Type B pancreatic cell (in vitro differentiated cells): ENCODE measurements around the gene RAD51B. TPM values are rescaled to one million over a fixed set of nuclear protein-coding genes. Genes with fewer than 3 reads are reported as not detected.
A peak's percentile ranks its signal among the peaks of the same experiment; 100 is the strongest.
"Not testable (repeated sequence)": the region's sequence is repeated elsewhere in the genome, so short reads cannot be mapped to it uniquely, and the experiment has no call there.

Experiments
- DNase-seq: peaks from one replicate; pipeline ENCODE4 v3.0.0; 2021; ENCODE audit warnings: mixed read lengths; ENCODE audit not compliant: unreplicated experiment; ENCODE audit errors: extremely low spot score
- H3K27ac Mint-ChIP-seq: 2 replicates; pipeline ENCODE4 v1.8.0; 2021; ENCODE audit warnings: mild to moderate bottlenecking, mixed read lengths
- H3K27me3 Mint-ChIP-seq: 2 replicates; pipeline ENCODE4 v1.8.0; 2021; ENCODE audit warnings: mixed read lengths
- H3K36me3 Mint-ChIP-seq: 2 replicates; pipeline ENCODE4 v1.8.0; 2021; ENCODE audit warnings: mixed read lengths
- H3K4me1 Mint-ChIP-seq: one replicate; pipeline ENCODE4 v1.8.0; 2021; ENCODE audit warnings: mixed read lengths; ENCODE audit not compliant: unreplicated experiment
- H3K4me3 Mint-ChIP-seq: 2 replicates; pipeline ENCODE4 v1.8.0; 2021; ENCODE audit warnings: mild to moderate bottlenecking, mixed read lengths
- H3K9me3 Mint-ChIP-seq: 2 replicates; pipeline ENCODE4 v1.8.0; 2021; ENCODE audit warnings: mixed read lengths
- total RNA-seq: library from RNA; stranded (reverse); gene quantifications from 2 replicates; pipeline ENCODE4 v1.2.1, GENCODE V29; 2021; ENCODE audit warnings: low replicate concordance
- TF ChIP-seq, protein P1 (sequence below): fragments of 200-600 bp; sonication (generic); conservative IDR thresholded peaks from 2 replicates; pipeline ENCODE4 v1.5.0; 2021; ENCODE audit warnings: antibody characterized with exemption, mild to moderate bottlenecking

RAD51B gene
- total RNA-seq, 1 donor from 2014 or later, result 27.3 TPM

GRCh38 chr14:68658029-68658509, 838.5 kb downstream of the RAD51B start:
- peaks cover 53% of the 10 kb centered on the region for H3K4me1 Mint-ChIP-seq
- H3K36me3 Mint-ChIP-seq, result peaks cover 9% of the 10 kb centered on the region
- no peak for DNase-seq
- TF ChIP-seq, protein P1, sequence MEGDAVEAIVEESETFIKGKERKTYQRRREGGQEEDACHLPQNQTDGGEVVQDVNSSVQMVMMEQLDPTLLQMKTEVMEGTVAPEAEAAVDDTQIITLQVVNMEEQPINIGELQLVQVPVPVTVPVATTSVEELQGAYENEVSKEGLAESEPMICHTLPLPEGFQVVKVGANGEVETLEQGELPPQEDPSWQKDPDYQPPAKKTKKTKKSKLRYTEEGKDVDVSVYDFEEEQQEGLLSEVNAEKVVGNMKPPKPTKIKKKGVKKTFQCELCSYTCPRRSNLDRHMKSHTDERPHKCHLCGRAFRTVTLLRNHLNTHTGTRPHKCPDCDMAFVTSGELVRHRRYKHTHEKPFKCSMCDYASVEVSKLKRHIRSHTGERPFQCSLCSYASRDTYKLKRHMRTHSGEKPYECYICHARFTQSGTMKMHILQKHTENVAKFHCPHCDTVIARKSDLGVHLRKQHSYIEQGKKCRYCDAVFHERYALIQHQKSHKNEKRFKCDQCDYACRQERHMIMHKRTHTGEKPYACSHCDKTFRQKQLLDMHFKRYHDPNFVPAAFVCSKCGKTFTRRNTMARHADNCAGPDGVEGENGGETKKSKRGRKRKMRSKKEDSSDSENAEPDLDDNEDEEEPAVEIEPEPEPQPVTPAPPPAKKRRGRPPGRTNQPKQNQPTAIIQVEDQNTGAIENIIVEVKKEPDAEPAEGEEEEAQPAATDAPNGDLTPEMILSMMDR, result no peak
- no peaks in the 10 kb centered on the region for H3K27me3 Mint-ChIP-seq
- peak overlapping the region; percentile 52 for H3K27ac Mint-ChIP-seq
- no peak overlapping the region for H3K4me3 Mint-ChIP-seq
- H3K9me3 Mint-ChIP-seq, result peaks cover 8% of the 10 kb centered on the region

DNA sequence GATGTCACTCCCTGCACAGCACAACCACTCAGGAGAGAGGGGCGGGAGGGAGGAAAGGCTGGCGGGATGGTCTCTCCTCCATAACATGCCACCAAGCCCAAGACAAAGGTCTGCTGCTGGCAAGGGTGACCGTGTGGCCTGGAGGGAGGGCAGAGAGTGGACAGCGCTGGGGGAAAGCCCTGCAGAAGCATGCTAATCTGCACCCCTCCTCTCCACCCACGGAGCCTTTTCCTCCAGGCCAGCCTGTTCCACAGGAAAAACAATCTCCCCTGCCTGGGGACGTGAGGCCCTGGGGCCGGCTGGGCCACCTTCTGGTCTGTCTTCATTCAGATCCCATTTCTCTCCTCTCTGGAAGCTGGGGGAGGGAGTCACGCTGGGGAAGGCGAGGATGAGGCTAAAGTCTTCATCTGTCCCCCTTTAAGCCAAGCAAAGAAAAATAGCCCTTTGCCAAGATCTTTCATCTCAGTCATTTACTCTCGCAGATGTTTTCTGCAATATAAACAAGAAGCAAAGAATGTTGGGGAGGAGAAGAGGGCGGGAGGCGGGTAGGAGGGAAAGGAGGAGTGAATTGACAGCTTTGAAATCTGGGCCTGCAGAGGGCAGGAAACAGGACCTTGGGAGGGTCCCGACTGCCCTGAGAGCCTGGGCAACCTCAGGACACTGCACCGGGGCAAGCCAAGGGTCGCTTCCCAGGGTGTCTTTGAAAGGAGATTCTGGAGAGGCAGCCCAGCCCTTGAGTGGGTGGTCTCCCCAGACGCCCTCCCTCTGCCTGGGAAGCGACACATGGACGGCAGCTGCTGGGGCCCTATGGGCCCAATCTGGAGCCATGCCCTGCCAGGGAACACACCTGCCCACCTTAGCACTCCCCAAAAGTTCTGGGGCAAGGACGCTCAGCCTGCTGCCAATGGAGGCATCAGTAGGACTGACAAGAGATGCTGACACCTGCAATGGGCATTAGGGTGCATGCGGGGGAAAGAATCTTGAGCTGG, 839.7 kb downstream of the RAD51B start:
- peak overlapping the region; percentile 84 for H3K27ac Mint-ChIP-seq
- no peak for DNase-seq
- no peaks in the 10 kb centered on the region for H3K27me3 Mint-ChIP-seq
- TF ChIP-seq, protein P1, result peak; percentile 18
- peak overlapping the region; percentile 71 for H3K4me3 Mint-ChIP-seq
- peaks cover 8% of the 10 kb centered on the region for H3K9me3 Mint-ChIP-seq
- H3K4me1 Mint-ChIP-seq, result peaks cover 54% of the 10 kb centered on the region
- H3K36me3 Mint-ChIP-seq, result peaks cover 9% of the 10 kb centered on the region

DNA sequence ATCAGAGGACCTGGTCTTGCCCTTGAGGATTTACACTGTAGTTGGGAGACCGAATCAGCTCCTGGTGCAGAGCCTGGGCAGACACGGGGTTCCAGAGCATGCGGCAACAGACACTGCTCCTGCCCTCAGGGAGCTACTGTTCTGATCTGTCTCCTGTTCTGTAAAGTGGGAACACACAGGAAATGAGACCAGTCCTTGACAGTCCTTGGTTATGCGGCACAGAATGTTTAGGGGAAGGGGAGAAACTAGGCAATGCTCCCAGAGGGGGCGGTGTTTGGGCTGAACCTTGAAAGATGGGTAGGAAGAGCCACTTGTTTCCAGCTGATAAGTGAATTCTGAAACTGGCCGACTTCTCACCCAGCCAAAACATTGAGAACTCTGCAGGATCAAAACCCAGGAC, 840.9 kb downstream of the RAD51B start:
- H3K27ac Mint-ChIP-seq, result peak overlapping the region; percentile 84
- peaks cover 59% of the 10 kb centered on the region for H3K4me1 Mint-ChIP-seq
- no peaks in the 10 kb centered on the region for H3K27me3 Mint-ChIP-seq

DNA sequence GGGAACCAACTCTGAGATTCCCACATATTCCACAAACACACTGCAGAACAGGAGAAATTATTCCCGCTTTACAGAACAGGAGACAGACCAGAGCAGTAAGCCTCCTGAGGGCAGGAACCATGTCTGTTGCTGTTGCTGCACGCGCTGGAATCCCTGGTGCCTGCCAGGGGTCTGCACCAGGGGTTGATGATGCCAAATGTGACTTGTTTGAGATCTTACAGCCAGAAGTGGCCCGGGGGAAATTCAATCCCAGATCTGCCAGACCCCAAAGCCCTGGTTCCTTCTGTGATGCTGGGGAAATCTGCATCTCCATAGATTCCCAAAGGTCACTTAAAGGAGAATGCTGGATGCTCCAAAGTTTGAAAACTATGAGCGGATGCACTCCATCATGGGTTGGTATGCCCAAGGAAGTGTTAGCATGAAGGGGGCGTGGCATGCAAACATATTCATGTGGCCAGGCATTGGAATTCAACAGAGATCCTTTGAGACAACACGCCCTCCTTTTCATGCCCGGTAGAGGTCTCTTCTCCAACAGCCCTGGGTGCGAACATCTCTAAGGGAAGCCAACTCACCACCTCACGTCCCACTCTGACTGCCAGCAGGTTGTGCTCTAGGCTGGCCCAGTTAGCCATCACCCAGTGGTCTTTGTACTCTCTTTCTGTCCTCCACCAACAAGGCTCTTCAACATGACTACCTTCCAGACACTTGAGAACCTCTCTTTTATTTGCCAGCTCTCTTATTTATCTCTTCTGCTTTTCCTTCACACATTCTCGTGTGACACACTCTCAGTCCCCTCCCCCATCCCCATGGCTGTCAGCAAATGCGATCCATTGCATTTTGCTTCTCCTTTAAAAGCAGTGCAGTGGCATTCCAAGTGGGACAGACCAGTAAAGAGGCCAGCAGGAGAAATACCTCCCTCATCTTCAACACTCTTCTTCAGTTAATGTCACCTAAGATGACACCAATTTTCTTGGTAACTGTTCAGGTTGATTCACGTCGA, 841.9 kb downstream of the RAD51B start:
- Mint-ChIP-seq H3K4me1 (peaks cover 64% of the 10 kb centered on the region), H3K27ac (peak overlapping the region; percentile 46), H3K36me3 (peaks cover 14% of the 10 kb centered on the region), H3K9me3 (peaks cover 8% of the 10 kb centered on the region), H3K4me3 (peak overlapping the region; percentile 44), H3K27me3 (no peaks in the 10 kb centered on the region)
- no peak for DNase-seq
- TF ChIP-seq, protein P1, result no peak

More for the DNA sequence above, 840.9 kb downstream of the RAD51B start:
- Mint-ChIP-seq H3K4me3 (no peak overlapping the region), H3K9me3 (peaks cover 8% of the 10 kb centered on the region), H3K36me3 (peaks cover 14% of the 10 kb centered on the region)
- no peak for DNase-seq
- TF ChIP-seq, protein P1, result no peak

DNA sequence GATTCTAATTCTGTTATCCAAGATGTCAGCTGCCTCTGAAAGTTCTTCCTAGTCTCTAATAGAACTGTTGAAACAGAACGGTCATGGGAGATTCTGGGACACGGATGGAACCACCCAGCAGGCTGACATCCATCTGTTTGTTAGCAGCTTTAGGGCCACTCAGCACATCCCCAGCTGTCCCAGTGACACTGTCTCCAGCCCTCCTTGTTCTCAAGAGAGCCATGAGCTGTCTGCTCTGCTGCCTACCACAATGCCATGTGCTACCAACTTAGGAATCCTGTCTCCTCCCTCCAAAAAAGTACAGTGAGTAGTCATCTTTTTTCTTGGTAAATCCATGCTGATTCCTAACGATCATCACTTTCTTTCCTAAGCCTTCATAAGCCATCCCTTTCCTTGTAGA, 842.8 kb downstream of the RAD51B start:
- Mint-ChIP-seq H3K4me3 (no peak overlapping the region), H3K4me1 (peaks cover 71% of the 10 kb centered on the region), H3K36me3 (peaks cover 17% of the 10 kb centered on the region), H3K27me3 (no peaks in the 10 kb centered on the region), H3K9me3 (peaks cover 14% of the 10 kb centered on the region), H3K27ac (peak overlapping the region; percentile 46)
- DNase-seq, result no peak
- TF ChIP-seq, protein P1, result no peak

DNA sequence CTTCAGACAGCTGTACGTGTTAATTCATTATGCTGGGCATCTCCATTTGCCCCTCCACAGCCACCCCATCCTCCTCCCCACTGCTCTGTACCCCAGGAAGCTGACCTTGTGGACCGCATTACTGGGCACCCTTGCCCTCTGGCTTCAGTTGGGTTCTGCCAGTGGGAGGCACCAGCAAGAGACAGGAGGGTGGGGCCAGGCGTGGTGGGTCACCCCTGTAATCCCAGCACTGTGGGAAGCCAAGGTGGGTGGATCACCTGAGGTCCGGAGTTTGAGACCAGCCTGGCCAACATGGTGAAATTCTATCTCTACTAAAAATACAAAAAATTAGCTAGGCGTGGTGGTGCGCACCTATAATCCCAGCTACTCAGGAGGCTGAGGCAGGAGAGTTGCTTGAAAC, 843.2 kb downstream of the RAD51B start:
- H3K9me3 Mint-ChIP-seq, result peaks cover 17% of the 10 kb centered on the region
- peak overlapping the region; percentile 46 for H3K27ac Mint-ChIP-seq
- not testable (repeated sequence) for H3K4me3 Mint-ChIP-seq, DNase-seq, H3K27me3 Mint-ChIP-seq
- H3K36me3 Mint-ChIP-seq, result peaks cover 17% of the 10 kb centered on the region
- H3K4me1 Mint-ChIP-seq, result peaks cover 75% of the 10 kb centered on the region
